Pancreas (tissue), 10 donors: Measurements from ENCODE around the gene LDLRAD4. TPM values are rescaled to one million over a fixed set of nuclear protein-coding genes. Genes with fewer than 3 reads are reported as not detected.

Experiments used
- ATAC-seq, 4 donors: fragments of 200-7000 bp; cut with Tn5 transposase; one replicate each; pipeline versions ENCODE4 v1.8.0 to v1.9.1; 2020; ENCODE audit warnings: mild to moderate bottlenecking in 4 of 4, moderate library complexity in 4 of 4
- DNase-seq, 6 donors: peaks; one replicate each; pipeline ENCODE4 v3.0.0-alpha.2; 2020
- FAIRE-seq: peaks from 2 replicates; lab custom pipeline; 2012; peaks lifted over from hg19 to GRCh38; lab: Jason Lieb, UNC
- H3K27ac ChIP-seq, 4 donors: fragments of 200-600 bp; sonication (generic); 1 replicate in 3 of 4; 2 replicates in 1 of 4; pipeline versions ENCODE4 v1.5.0 to v1.8.0; 2020
- H3K27me3 ChIP-seq, 4 donors: fragments of 200-600 bp; one replicate each; pipeline ENCODE4 v1.8.0; 2021
- H3K36me3 ChIP-seq, 3 donors: fragments of 200-600 bp; sonication (generic) in 1 of 3; one replicate each; pipeline versions ENCODE4 v1.5.0 to v1.8.0; 2020 to 2021
- H3K4me1 ChIP-seq, 3 donors: fragments of 200-600 bp; one replicate each; pipeline ENCODE4 v1.8.0; 2021
- H3K4me3 ChIP-seq, 4 donors: fragments of 200-600 bp; sonication (generic) in 2 of 4; one replicate each; pipeline versions ENCODE4 v1.5.0 to v1.8.0; 2020 to 2021
- H3K9me3 ChIP-seq, 4 donors: fragments of 200-600 bp; one replicate each; pipeline ENCODE4 v1.8.0; 2021
- WGBS, 2 donors: extraction: QIAGEN DNeasy Blood & Tissue Kit; methylation state at CpG; one replicate each; pipeline ENCODE4 v1.1.7; 2013; 5-methylcytosine and 5-hydroxymethylcytosine counted together
- intact Hi-C, 3 donors: fragments of 100-400 bp; cut with DNase I; formaldehyde crosslinking; loops; one replicate each; pipeline versions ENCODE4 v1.11.1 to v1.14.2; 2022
- polyA plus RNA-seq, 2 donors: library from polyadenylated mRNA; stranded (reverse); fragments of 200-250 nt; gene quantifications; one replicate each; pipeline ENCODE4 v1.2.3, GENCODE V29; 2013
- total RNA-seq, 6 donors: library from RNA; stranded (reverse); fragmentation: NEBNext Ultra II Directional in 4 of 6; extraction: Animal tissue kit (Norgen Biotek cat#: 25700) in 4 of 6; gene quantifications; one replicate each; pipeline versions ENCODE4 v1.2.1 to v1.2.4, GENCODE V29; 2021 to 2023
- TF ChIP-seq, protein P1 (sequence below), 4 donors: fragments of 200-600 bp; sonication (generic) in 3 of 4; IDR thresholded peaks; one replicate each; pipeline versions ENCODE4 v1.5.0 to v1.8.0; 2021; ENCODE audit warnings: antibody characterized with exemption in 4 of 4
- donor health status: healthy with polysubstance abuse.
- donor health status: DM: no; HTN: no; CAD: no; lungs with moderate emphysema.
- donor health status: DM: no; HTN: no; CAD: no.
- donor health status: control.
- donor health status: control.
- donor health status: Bipolar disorder and iron deficiency.
- donor health status: DM: yes; HTN: yes; CAD: no.
- donor health status: DM: no; HTN: no; CAD: no.
- donor health status: DM: no; HTN: no; CAD: no.
- donor health status: DM: yes; HTN: yes; CAD: no.

LDLRAD4 gene
- total and polyA plus RNA-seq, 8 donors, result 2.5 to 21.8 (median 5.7) TPM

DNA sequence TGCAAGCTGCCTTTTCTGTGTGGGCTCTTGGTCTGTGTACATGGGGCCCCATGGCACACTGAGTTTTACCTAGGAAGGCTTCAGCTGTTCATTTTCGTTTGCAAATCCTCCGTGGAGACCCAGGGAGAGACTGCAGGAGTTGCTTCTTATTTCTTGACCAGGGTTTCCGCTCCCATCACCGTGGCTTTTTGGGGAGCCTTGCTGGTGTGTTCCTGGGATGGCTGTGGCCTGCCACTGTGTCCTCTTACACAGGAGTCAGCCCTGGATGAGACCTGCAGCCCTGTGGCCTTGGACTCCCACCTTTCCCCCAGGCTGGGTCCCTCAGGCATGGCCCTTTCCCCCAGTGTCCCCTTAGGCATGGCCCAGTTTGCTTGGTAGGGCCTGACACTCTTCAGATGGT lies 370.8 kb downstream of the LDLRAD4 start:
- Histone ChIP-seq H3K4me1 (no peaks in the 10 kb centered on the region), H3K4me3 (no peak overlapping the region), H3K9me3 (no peaks in the 10 kb centered on the region), H3K27ac (no peak overlapping the region), H3K36me3 (no peaks in the 10 kb centered on the region), H3K27me3 (no peaks in the 10 kb centered on the region)
- WGBS, 2 donors, result 78 to 79% methylated on average over 4 of the region's 4 CpGs
- DNase-seq (no peak), FAIRE-seq (no peak), ATAC-seq (no peak)
- TF ChIP-seq, protein P1, sequence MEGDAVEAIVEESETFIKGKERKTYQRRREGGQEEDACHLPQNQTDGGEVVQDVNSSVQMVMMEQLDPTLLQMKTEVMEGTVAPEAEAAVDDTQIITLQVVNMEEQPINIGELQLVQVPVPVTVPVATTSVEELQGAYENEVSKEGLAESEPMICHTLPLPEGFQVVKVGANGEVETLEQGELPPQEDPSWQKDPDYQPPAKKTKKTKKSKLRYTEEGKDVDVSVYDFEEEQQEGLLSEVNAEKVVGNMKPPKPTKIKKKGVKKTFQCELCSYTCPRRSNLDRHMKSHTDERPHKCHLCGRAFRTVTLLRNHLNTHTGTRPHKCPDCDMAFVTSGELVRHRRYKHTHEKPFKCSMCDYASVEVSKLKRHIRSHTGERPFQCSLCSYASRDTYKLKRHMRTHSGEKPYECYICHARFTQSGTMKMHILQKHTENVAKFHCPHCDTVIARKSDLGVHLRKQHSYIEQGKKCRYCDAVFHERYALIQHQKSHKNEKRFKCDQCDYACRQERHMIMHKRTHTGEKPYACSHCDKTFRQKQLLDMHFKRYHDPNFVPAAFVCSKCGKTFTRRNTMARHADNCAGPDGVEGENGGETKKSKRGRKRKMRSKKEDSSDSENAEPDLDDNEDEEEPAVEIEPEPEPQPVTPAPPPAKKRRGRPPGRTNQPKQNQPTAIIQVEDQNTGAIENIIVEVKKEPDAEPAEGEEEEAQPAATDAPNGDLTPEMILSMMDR (IDR thresholded peaks at IDR 0.05), result no peak
- intact Hi-C loops, result no loop called here

DNA sequence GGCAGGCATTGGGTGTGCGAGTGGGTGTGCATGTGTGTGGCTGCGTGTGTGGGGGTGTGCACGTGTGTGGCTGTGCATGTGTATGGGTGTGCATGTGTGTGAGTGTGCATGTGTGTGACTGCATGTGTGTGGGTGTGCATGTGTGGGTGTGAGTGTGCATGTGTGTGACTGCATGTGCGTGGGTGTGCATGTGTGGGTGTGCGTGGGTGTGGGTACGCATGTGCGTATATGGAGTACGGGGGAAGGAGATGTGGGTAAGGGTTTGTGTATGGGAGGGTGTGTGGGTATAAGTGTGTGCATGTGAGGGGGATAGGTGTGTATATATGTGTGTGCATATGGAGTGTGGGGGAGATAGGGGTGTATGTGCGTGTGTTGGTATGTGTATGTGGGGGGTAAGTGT lies 371.4 kb downstream of the LDLRAD4 start:
- TF ChIP-seq, protein P1 (IDR thresholded peaks at IDR 0.05), result no peak
- DNase-seq (no peak), FAIRE-seq (no peak), ATAC-seq (no peak)
- H3K36me3 ChIP-seq, result no peaks in the 10 kb centered on the region
- no peaks in the 10 kb centered on the region for H3K27me3 ChIP-seq
- no peaks in the 10 kb centered on the region for H3K4me1 ChIP-seq
- intact Hi-C loops, result no loop called here
- no peaks in the 10 kb centered on the region for H3K9me3 ChIP-seq
- H3K27ac ChIP-seq, result no peak overlapping the region
- H3K4me3 ChIP-seq, result no peak overlapping the region
- WGBS, 2 donors, result 85 to 86% methylated on average over 9 of the region's 9 CpGs

DNA sequence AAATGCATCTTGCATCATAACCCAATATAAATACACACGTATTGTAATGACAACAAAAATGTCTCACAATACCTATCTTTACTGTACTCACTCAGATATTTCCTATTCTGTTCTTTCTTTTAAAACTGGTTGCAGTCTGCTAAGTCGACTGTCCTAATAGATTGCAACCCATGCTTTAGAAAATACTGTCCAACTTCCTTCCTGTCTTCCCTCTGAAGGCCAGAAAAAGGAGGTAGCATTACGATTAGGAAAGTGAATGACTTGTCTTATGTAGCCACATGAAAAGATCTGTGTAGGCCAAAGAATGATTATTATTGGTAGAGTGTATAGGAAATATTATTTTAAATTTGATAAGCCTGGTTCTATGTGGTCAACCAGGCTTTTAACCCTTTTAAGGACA lies 373.7 kb downstream of the LDLRAD4 start:
- no peaks in the 10 kb centered on the region for H3K36me3 ChIP-seq
- no peaks in the 10 kb centered on the region for H3K4me1 ChIP-seq
- DNase-seq, result no peak
- H3K4me3 ChIP-seq, result no peak overlapping the region
- TF ChIP-seq, protein P1 (IDR thresholded peaks at IDR 0.05), result no peak
- WGBS, 2 donors, result 62 to 72% methylated on average over 3 of the region's 3 CpGs
- no peak for FAIRE-seq
- no peak for ATAC-seq
- no peaks in the 10 kb centered on the region for H3K9me3 ChIP-seq
- no peak overlapping the region for H3K27ac ChIP-seq
- H3K27me3 ChIP-seq, result no peaks in the 10 kb centered on the region
- intact Hi-C loops, result no loop called here

DNA sequence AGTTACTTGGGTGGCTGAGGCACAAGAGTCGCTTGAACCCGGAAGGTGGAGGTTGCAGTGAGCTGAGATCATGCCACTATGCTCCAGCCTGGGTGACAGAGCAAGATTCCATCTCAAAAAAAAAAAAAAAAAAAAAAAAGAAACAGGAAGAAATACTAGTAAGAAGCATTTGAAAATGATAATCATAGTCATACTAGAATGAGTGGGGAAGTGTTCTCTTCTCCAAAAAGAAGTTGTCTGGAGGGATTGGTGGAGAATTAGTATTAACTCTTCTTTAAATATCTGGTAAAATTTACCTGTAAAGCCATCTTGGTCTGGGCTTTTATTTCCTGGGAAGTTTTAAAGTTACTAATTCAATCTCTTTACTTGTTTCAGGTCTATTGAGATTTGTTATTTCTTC lies 376.0 kb downstream of the LDLRAD4 start:
- no peak for DNase-seq
- Histone ChIP-seq H3K4me3 (no peak overlapping the region), H3K4me1 (no peaks in the 10 kb centered on the region), H3K9me3 (no peaks in the 10 kb centered on the region), H3K27me3 (no peaks in the 10 kb centered on the region), H3K27ac (no peak overlapping the region), H3K36me3 (no peaks in the 10 kb centered on the region)
- WGBS, 2 donors, result 94 to 96% methylated on average over 2 of the region's 2 CpGs
- ATAC-seq, result no peak
- no peak for FAIRE-seq
- intact Hi-C loops, result no loop called here
- TF ChIP-seq, protein P1 (IDR thresholded peaks at IDR 0.05), result no peak

DNA sequence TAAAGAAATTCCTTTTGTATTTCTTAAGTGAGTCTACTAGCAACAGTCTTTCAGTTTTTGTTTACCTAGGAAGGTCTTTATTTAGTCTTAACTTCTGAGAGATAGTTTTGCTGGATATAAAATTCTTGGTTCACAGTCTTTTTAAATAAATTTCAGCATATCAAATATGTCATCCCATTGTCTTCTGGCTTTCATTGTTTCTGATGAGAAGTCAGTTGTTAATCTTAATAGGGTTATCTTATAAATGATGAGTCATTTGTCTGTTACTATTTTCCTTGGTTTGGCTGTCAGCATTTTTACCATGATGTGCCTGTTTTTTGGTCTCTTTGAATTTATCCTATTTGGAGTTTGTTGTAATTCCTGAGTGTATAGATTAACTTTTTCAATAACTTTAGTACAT lies 378.5 kb downstream of the LDLRAD4 start:
- TF ChIP-seq, protein P1 (IDR thresholded peaks at IDR 0.05), result no peak
- no peaks in the 10 kb centered on the region for H3K9me3 ChIP-seq
- ATAC-seq, result no peak
- H3K4me1 ChIP-seq, result no peaks in the 10 kb centered on the region
- no peaks in the 10 kb centered on the region for H3K27me3 ChIP-seq
- DNase-seq, result no peak
- H3K27ac ChIP-seq, result no peak overlapping the region
- no peak for FAIRE-seq
- intact Hi-C loops, result no loop called here
- no peak overlapping the region for H3K4me3 ChIP-seq
- H3K36me3 ChIP-seq, result no peaks in the 10 kb centered on the region
